ENCODE data around the gene ADCY10.

ADCY10 gene

DNA sequence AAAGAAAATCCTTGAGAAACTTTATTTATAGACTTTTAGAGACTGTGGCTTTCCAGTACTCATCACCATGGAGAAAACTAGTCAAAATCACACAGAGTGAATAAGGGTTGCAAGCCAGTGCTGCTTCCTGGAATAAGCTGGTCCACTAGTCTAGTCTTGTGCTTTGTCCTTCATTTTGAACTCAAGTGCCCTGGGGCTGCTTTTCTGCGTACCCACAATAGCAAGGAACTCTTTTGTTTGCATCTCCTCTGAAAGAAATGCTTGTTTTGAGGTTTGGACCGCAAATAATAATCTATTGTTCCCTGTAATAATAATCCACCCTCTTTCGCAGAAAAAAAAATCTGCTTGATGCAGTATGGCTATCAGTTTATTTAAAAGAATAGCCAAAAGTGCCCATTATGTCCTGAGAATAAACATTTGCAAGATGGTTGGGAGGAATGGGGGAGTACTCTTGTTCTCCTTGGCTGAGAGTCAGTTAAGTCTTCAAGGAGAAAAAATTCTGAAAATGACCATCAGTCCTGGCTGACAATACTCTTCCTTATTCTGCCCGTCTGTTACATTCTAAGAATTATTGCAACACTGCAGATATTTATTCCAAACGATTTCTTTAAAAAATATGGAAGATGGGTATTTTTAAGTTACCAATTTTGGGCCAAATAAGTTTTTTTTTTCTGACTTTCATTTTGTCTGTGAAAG, 150.3 kb downstream of the ADCY10 start:
- peaks cover 19% of the 10 kb centered on the region for H3K36me3 ChIP-seq (replicated peaks)
- no peak for TF ChIP-seq CTCF (IDR thresholded peaks at IDR 0.05; ENCODE audit: low read depth, low read length, missing control alignments)
- no peak overlapping the region for H3K27ac ChIP-seq
- H3K4me3 ChIP-seq (ENCODE audit: low read depth, low read length) = no peak overlapping the region
- in situ Hi-C loops (cut with HindIII; ENCODE audit: low pct_ligation_motif_present, low sequenced_read_pairs) = no loop called here
- no peak for DNase-seq
- no peaks in the 10 kb centered on the region for H3K27me3 ChIP-seq (replicated peaks)

DNA sequence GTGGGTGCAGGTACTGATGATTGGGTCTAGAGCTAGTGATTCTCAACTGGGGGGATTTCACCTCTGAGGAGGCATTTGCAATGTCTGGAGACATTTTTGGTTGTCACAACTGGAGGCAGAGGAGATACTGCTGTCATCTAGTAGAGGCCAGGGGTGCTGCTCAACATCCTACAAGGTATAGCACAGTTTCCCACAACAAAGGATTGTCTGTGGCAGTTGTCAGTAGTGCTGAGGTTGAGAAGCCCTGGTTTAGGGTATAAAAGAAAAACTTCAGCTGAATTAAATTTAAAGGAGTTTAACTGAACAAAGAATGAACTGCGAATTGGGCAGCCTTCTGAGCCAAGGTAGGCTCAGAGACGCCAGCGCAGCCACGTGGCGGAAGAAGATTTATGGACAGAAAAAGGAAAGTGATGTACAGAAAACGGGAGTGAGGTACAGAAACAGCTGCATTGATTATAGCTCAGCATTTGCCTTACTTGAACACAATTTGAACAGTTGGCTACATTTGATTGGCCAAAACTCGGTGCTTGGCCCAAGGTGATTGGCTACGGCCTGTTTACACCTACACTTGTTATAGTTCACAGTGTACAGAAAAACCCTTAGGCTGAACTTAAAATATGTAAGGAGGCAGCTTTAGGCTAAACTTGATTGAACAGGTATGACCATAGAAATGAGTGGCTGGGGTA, 151.7 kb downstream of the ADCY10 start:
- DNase-seq = no peak
- peaks cover 14% of the 10 kb centered on the region for H3K36me3 ChIP-seq (replicated peaks)
- no peak overlapping the region for H3K27ac ChIP-seq
- H3K27me3 ChIP-seq (replicated peaks) = no peaks in the 10 kb centered on the region
- in situ Hi-C loops (cut with HindIII; ENCODE audit: low pct_ligation_motif_present, low sequenced_read_pairs) = no loop called here
- no peak for TF ChIP-seq CTCF (IDR thresholded peaks at IDR 0.05; ENCODE audit: low read depth, low read length, missing control alignments)
- H3K4me3 ChIP-seq (ENCODE audit: low read depth, low read length) = no peak overlapping the region

GRCh38 chr1:167761400-167761799, 152.5 kb downstream of the ADCY10 start:
- no peak overlapping the region for H3K27ac ChIP-seq
- no peak overlapping the region for H3K4me3 ChIP-seq (ENCODE audit: low read depth, low read length)
- H3K27me3 ChIP-seq (replicated peaks) = no peaks in the 10 kb centered on the region
- in situ Hi-C loops (cut with HindIII; ENCODE audit: low pct_ligation_motif_present, low sequenced_read_pairs) = no loop called here
- no peak for TF ChIP-seq CTCF (IDR thresholded peaks at IDR 0.05; ENCODE audit: low read depth, low read length, missing control alignments)
- H3K36me3 ChIP-seq (replicated peaks) = peaks cover 8% of the 10 kb centered on the region
- DNase-seq = no peak

Data from brain microvascular endothelial cell (primary cell).